H9 (cell line): ENCODE results near the gene RINL. TPM values are rescaled to one million over a fixed set of nuclear protein-coding genes. Genes with fewer than 3 reads are reported as not detected.

ENCODE experiments used
- DNase-seq: peaks from one replicate; pipeline ENCODE4 v3.0.0-alpha.2; 2017
- H2AFZ ChIP-seq: one replicate; pipeline ENCODE4 v1.6.1; 2013; ENCODE audit warnings: mild to moderate bottlenecking, low read length, control low read depth, moderate library complexity
- H2AK5ac ChIP-seq: 2 replicates; pipeline ENCODE4 v1.6.1; 2013; ENCODE audit warnings: low read length, control low read depth, mixed read lengths; ENCODE audit not compliant: insufficient read length
- H2BK120ac ChIP-seq: one replicate; pipeline ENCODE4 v1.6.1; 2013; ENCODE audit warnings: low read depth, mild to moderate bottlenecking, low read length, control low read depth, inconsistent platforms; ENCODE audit not compliant: poor library complexity, severe bottlenecking
- H2BK12ac ChIP-seq: 2 replicates; pipeline ENCODE4 v1.6.1; 2013; ENCODE audit warnings: low read length, control low read depth, mixed read lengths, low read depth; ENCODE audit not compliant: insufficient read length
- H2BK15ac ChIP-seq: 2 replicates; pipeline ENCODE4 v1.6.1; 2013; ENCODE audit warnings: low read depth, low read length, control low read depth
- H2BK20ac ChIP-seq: one replicate; pipeline ENCODE4 v1.6.1; 2013; ENCODE audit warnings: low read depth, mild to moderate bottlenecking, low read length, control low read depth, inconsistent platforms; ENCODE audit not compliant: poor library complexity, severe bottlenecking
- H2BK5ac ChIP-seq: 2 replicates; pipeline ENCODE4 v1.6.1; 2013; ENCODE audit warnings: low read length, control low read depth, mixed read lengths; ENCODE audit not compliant: insufficient read length
- H3K14ac ChIP-seq: 2 replicates; pipeline ENCODE4 v1.6.1; 2013; ENCODE audit warnings: low read length, control low read depth; ENCODE audit not compliant: insufficient read depth
- H3K18ac ChIP-seq: 2 replicates; pipeline ENCODE4 v1.6.1; 2013; ENCODE audit warnings: low read depth, mild to moderate bottlenecking, mixed read lengths, low read length, control low read depth; ENCODE audit not compliant: insufficient read length
- H3K23ac ChIP-seq: 2 replicates; pipeline ENCODE4 v1.6.1; 2013; ENCODE audit warnings: low read length, control low read depth, mixed read lengths, low read depth; ENCODE audit not compliant: insufficient read length
- H3K23me2 ChIP-seq: 2 replicates; pipeline ENCODE4 v1.6.1; 2013; ENCODE audit warnings: low read depth, mild to moderate bottlenecking, mixed read lengths, low read length, control low read depth; ENCODE audit not compliant: insufficient read length, poor library complexity, severe bottlenecking
- H3K27ac ChIP-seq: 2 replicates; pipeline ENCODE4 v1.5.1; 2013; ENCODE audit warnings: low read length, control low read depth, mixed read lengths, low read depth; ENCODE audit not compliant: insufficient read length
- H3K27me3 ChIP-seq: 2 replicates; pipeline ENCODE4 v1.6.1; 2013; ENCODE audit warnings: low read length, control low read depth, inconsistent platforms; ENCODE audit not compliant: insufficient read depth
- H3K4ac ChIP-seq: 2 replicates; pipeline ENCODE4 v1.6.1; 2013; ENCODE audit warnings: low read depth, mild to moderate bottlenecking, control low read depth, inconsistent platforms, low read length, moderate library complexity
- H3K4me1 ChIP-seq: 2 replicates; pipeline ENCODE4 v1.6.1; 2013; ENCODE audit warnings: low read length, control low read depth, inconsistent platforms; ENCODE audit not compliant: insufficient read depth
- H3K4me2 ChIP-seq: 2 replicates; pipeline ENCODE4 v1.6.1; 2013; ENCODE audit warnings: low read length, control low read depth, mixed read lengths; ENCODE audit not compliant: insufficient read length, insufficient read depth
- H3K56ac ChIP-seq: 2 replicates; pipeline ENCODE4 v1.6.1; 2013; ENCODE audit warnings: low read depth, mild to moderate bottlenecking, mixed read lengths, low read length, control low read depth; ENCODE audit not compliant: insufficient read length
- H3K79me1 ChIP-seq: 2 replicates; pipeline ENCODE4 v1.6.1; 2013; ENCODE audit warnings: low read depth, mild to moderate bottlenecking, moderate library complexity, low read length, control low read depth, inconsistent platforms; ENCODE audit not compliant: insufficient read depth, poor library complexity, severe bottlenecking
- H3K79me2 ChIP-seq: 2 replicates; pipeline ENCODE4 v1.6.1; 2013; ENCODE audit warnings: low read length, control low read depth, inconsistent platforms; ENCODE audit not compliant: insufficient read depth
- H3K9ac ChIP-seq: 2 replicates; pipeline ENCODE4 v1.6.1; 2013; ENCODE audit warnings: low read length, control low read depth, mixed read lengths; ENCODE audit not compliant: insufficient read length; ENCODE audit errors: extremely low read depth
- H3K9me3 ChIP-seq: one replicate; pipeline ENCODE4 v1.6.1; 2013; ENCODE audit warnings: low read depth, low read length, inconsistent platforms; ENCODE audit not compliant: control insufficient read depth
- H3T11ph ChIP-seq: one replicate; pipeline ENCODE4 v1.6.1; 2013; ENCODE audit warnings: mild to moderate bottlenecking, low read length, control low read depth, inconsistent platforms
- H4K20me1 ChIP-seq: one replicate; pipeline ENCODE4 v1.6.1; 2013; ENCODE audit not compliant: control insufficient read depth, insufficient read length, insufficient read depth
- H4K5ac ChIP-seq: 2 replicates; pipeline ENCODE4 v1.6.1; 2013; ENCODE audit warnings: low read depth, mild to moderate bottlenecking, mixed read lengths, low read length, control low read depth; ENCODE audit not compliant: insufficient read length
- H4K8ac ChIP-seq: replicated peaks from 2 replicates; pipeline ENCODE4 v1.6.1; 2013; ENCODE audit warnings: low read length, control low read depth, mixed read lengths, low read depth; ENCODE audit not compliant: insufficient read length
- H4K91ac ChIP-seq: 2 replicates; pipeline ENCODE4 v1.6.1; 2013; ENCODE audit warnings: low read depth, mild to moderate bottlenecking, moderate library complexity, mixed read lengths, low read length, control low read depth; ENCODE audit not compliant: insufficient read length
- H3K27ac Mint-ChIP-seq, 3 experiments: 2 replicates in 2 of 3; 3 replicates in 1 of 3; pipeline ENCODE4 v1.8.0; 2020 to 2021; ENCODE audit warnings: mixed read lengths in 3 of 3, mild to moderate bottlenecking in 1 of 3, moderate library complexity in 1 of 3
- H3K27me3 Mint-ChIP-seq: 2 replicates; pipeline ENCODE4 v1.8.0; 2021; ENCODE audit warnings: low read depth, mild to moderate bottlenecking, moderate library complexity, mixed read lengths
- H3K36me3 Mint-ChIP-seq, 3 experiments: 2 replicates in 2 of 3; 3 replicates in 1 of 3; pipeline ENCODE4 v1.8.0; 2020 to 2021; ENCODE audit warnings: low read depth in 3 of 3, mixed read lengths in 3 of 3; ENCODE audit not compliant: insufficient read depth in 1 of 3
- H3K4me1 Mint-ChIP-seq, 2 experiments: 2 replicates each; pipeline ENCODE4 v1.8.0; 2020; ENCODE audit warnings: mixed read lengths in 2 of 2
- H3K4me3 Mint-ChIP-seq, 2 experiments: 2 replicates in 1 of 2; 3 replicates in 1 of 2; pipeline ENCODE4 v1.8.0; 2020 to 2021; ENCODE audit warnings: mild to moderate bottlenecking in 2 of 2, mixed read lengths in 2 of 2, moderate library complexity in 1 of 2
- H3K9me3 Mint-ChIP-seq, 2 experiments: 2 replicates in 1 of 2; 3 replicates in 1 of 2; pipeline ENCODE4 v1.8.0; 2020; ENCODE audit warnings: mild to moderate bottlenecking in 2 of 2, mixed read lengths in 2 of 2, moderate library complexity in 1 of 2
- WGBS: extraction: QIAGEN DNeasy Blood & Tissue Kit; methylation state at CpG from one replicate; pipeline ENCODE4 v1.1.7; 2013; ENCODE audit warnings: missing lambda C conversion rate, low lambda C conversion rate, mixed read lengths; ENCODE audit not compliant: insufficient read length; ENCODE audit errors: extremely low coverage; 5-methylcytosine and 5-hydroxymethylcytosine counted together
- total RNA-seq: library from RNA; stranded (reverse); gene quantifications from 2 replicates; pipeline ENCODE4 v1.2.1, GENCODE V29; 2021
- TF ChIP-seq, protein P1 (sequence below): fragments of 200-600 bp; sonication (generic); conservative IDR thresholded peaks from 3 replicates; pipeline ENCODE4 v1.8.0; 2021; ENCODE audit warnings: antibody characterized with exemption, mild to moderate bottlenecking

RINL gene
- total RNA-seq, 1 experiment from 2014 or later, result 6.4 TPM

DNA sequence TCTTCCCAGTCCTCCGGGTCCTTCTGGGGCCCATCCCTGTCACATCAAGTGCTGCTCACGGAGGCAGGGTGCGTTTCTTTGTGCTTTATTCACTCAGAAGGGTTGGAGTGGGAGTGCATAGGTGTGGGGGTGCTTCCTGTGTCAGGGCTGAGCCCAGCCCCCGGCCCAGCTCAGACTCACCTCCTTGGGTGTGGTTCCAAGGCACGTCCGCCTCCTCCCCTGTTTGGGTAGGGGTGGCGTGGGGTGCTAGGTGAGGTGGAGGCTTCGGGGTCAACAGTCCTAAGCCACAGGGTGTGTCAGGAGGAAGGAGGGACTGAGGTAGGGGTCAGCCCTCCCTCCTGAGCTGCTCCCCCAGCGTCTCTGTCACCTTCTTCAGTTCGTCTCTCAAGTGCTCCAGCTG lies 30.8 kb upstream of the RINL start:
- H2BK5ac ChIP-seq, result no peak overlapping the region
- H2AK5ac ChIP-seq, result no peak overlapping the region
- peaks cover 11 to 33% (median 28%) of the 10 kb centered on the region in 3 experiments; a peak in 6 of 7 replicates for H3K36me3 Mint-ChIP-seq
- H3K4me1 Mint-ChIP-seq, result peaks cover 3 to 4% of the 10 kb centered on the region in 2 experiments; a peak in 3 of 4 replicates
- no peak overlapping the region for H3K56ac ChIP-seq
- H3T11ph ChIP-seq, result no peak overlapping the region
- no peaks in the 10 kb centered on the region for H3K23me2 ChIP-seq
- no peak overlapping the region for H2BK20ac ChIP-seq
- H3K27me3 Mint-ChIP-seq, result no peaks in the 10 kb centered on the region; the same call in none of the 2 replicates
- no peak overlapping the region for H3K4me3 Mint-ChIP-seq
- no peak overlapping the region for H3K14ac ChIP-seq
- H4K8ac ChIP-seq, result no peak overlapping the region
- H4K91ac ChIP-seq, result no peak overlapping the region
- no peak overlapping the region for H3K27ac ChIP-seq
- peak overlapping the region in 2 of 3 experiments; percentile 28 to 78; a peak in 1 of 7 replicates for H3K27ac Mint-ChIP-seq
- H2BK120ac ChIP-seq, result no peak overlapping the region
- TF ChIP-seq, protein P1, sequence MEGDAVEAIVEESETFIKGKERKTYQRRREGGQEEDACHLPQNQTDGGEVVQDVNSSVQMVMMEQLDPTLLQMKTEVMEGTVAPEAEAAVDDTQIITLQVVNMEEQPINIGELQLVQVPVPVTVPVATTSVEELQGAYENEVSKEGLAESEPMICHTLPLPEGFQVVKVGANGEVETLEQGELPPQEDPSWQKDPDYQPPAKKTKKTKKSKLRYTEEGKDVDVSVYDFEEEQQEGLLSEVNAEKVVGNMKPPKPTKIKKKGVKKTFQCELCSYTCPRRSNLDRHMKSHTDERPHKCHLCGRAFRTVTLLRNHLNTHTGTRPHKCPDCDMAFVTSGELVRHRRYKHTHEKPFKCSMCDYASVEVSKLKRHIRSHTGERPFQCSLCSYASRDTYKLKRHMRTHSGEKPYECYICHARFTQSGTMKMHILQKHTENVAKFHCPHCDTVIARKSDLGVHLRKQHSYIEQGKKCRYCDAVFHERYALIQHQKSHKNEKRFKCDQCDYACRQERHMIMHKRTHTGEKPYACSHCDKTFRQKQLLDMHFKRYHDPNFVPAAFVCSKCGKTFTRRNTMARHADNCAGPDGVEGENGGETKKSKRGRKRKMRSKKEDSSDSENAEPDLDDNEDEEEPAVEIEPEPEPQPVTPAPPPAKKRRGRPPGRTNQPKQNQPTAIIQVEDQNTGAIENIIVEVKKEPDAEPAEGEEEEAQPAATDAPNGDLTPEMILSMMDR, result no peak
- H3K4me1 ChIP-seq, result no peaks in the 10 kb centered on the region; the same call in 1 of the 2 replicates
- no peak overlapping the region for H3K4me2 ChIP-seq
- no peak overlapping the region for H4K5ac ChIP-seq
- H3K4ac ChIP-seq, result no peak overlapping the region
- H3K79me1 ChIP-seq, result no peaks in the 10 kb centered on the region
- H3K9me3 Mint-ChIP-seq, result no peaks in the 10 kb centered on the region
- no peak overlapping the region for H2BK12ac ChIP-seq
- WGBS, result no CpG with 5 or more reads among the region's 10 CpGs
- H3K27me3 ChIP-seq, result no peaks in the 10 kb centered on the region
- no peak for DNase-seq
- no peaks in the 10 kb centered on the region for H3K79me2 ChIP-seq
- H2BK15ac ChIP-seq, result no peak overlapping the region
- H4K20me1 ChIP-seq, result no peaks in the 10 kb centered on the region
- no peak overlapping the region for H3K9ac ChIP-seq
- no peak overlapping the region for H3K18ac ChIP-seq
- H3K9me3 ChIP-seq, result no peaks in the 10 kb centered on the region
- no peak overlapping the region for H2AFZ ChIP-seq
- no peak overlapping the region for H3K23ac ChIP-seq
